Breast epithelium (tissue), 4 donors: ENCODE data around the gene MICAL3. TPM values are rescaled to one million over a fixed set of nuclear protein-coding genes. Genes with fewer than 3 reads are reported as not detected.
A peak's percentile ranks its signal among the peaks of the same experiment; 100 is the strongest.

Source experiments
- DNase-seq, 2 donors: peaks; one replicate each; pipeline ENCODE4 v3.0.0-alpha.2; 2019; ENCODE audit warnings: low spot score in 2 of 2
- H3K27ac ChIP-seq, 2 donors: fragments of 200-600 bp; sonication (generic) in 1 of 2; one replicate each; pipeline ENCODE4 v1.5.1; 2016 to 2019; ENCODE audit warnings: mild to moderate bottlenecking in 1 of 2
- H3K27me3 ChIP-seq, 2 donors: fragments of 200-600 bp; sonication (generic) in 1 of 2; one replicate each; pipeline versions ENCODE4 v1.5.1 to v1.6.0; 2017 to 2019; ENCODE audit warnings: control low read depth in 1 of 2, mild to moderate bottlenecking in 1 of 2
- H3K36me3 ChIP-seq: fragments of 200-600 bp; one replicate; pipeline ENCODE4 v1.5.1; 2019
- H3K4me1 ChIP-seq, 2 donors: fragments of 200-600 bp; sonication (generic); one replicate each; pipeline ENCODE4 v1.5.1; 2016 to 2019; ENCODE audit warnings: control low read depth in 1 of 2
- H3K4me3 ChIP-seq, 3 donors: fragments of 200-600 bp; sonication (generic); 1 replicate in 2 of 3; 2 replicates in 1 of 3; pipeline ENCODE4 v1.5.1; 2016 to 2019; ENCODE audit warnings: mild to moderate bottlenecking in 3 of 3, moderate library complexity in 2 of 3
- H3K9me3 ChIP-seq, 2 donors: fragments of 200-600 bp; sonication (generic) in 1 of 2; one replicate each; pipeline ENCODE4 v1.5.1; 2016 to 2019; ENCODE audit warnings: control low read depth in 1 of 2
- CTCF ChIP-seq, 3 donors: fragments of 450-650 bp; IDR thresholded peaks; one replicate each; pipeline ENCODE4 v1.5.1; 2016 to 2017; ENCODE audit warnings: antibody characterized with exemption in 3 of 3, mild to moderate bottlenecking in 3 of 3, moderate library complexity in 3 of 3
- POLR2A ChIP-seq: fragments of 450-650 bp; IDR thresholded peaks from one replicate; pipeline ENCODE4 v1.6.1; 2016; ENCODE audit warnings: antibody characterized with exemption, mild to moderate bottlenecking, moderate library complexity
- POLR2AphosphoS5 ChIP-seq, 3 donors: sonication (generic); formaldehyde crosslinking; IDR thresholded peaks; one replicate each; pipeline ENCODE4 v1.6.1; 2017; ENCODE audit warnings: antibody characterized with exemption in 3 of 3
- intact Hi-C: fragments of 100-400 bp; cut with DNase I; formaldehyde crosslinking; loops from one replicate; pipeline ENCODE4 v1.15.1; 2023; ENCODE audit warnings: low total_unique reads
- total RNA-seq, 3 donors: library from RNA; depleted of rRNA; stranded (reverse); fragments of >200 nt; gene quantifications; one replicate each; pipeline ENCODE4 v1.1.0, GENCODE V29; 2016

MICAL3 gene
- total RNA-seq, 3 donors from 2014 or later = 19.5 to 42.3 (median 34.8) TPM

- DNase-seq = no peak
- no peaks in the 10 kb centered on the region for H3K27me3 ChIP-seq
- TF ChIP-seq CTCF (IDR thresholded peaks at IDR 0.05) (no peak), POLR2A (no peak), POLR2AphosphoS5 (IDR thresholded peaks at IDR 0.05) (no peak)
- H3K4me1 ChIP-seq = no peaks in the 10 kb centered on the region
- H3K36me3 ChIP-seq = no peaks in the 10 kb centered on the region
- H3K27ac ChIP-seq = no peak overlapping the region
- H3K9me3 ChIP-seq = no peaks in the 10 kb centered on the region
- peak overlapping the region in 2 of 3 donors; percentile 26 to 37 for H3K4me3 ChIP-seq
- intact Hi-C loops = no loop called here
Observed at GRCh38 chr22:17743661-17744411, 280.5 kb downstream of the MICAL3 start.

- DNase-seq = no peak
- Histone ChIP-seq H3K27ac (no peak overlapping the region), H3K4me3 (no peak overlapping the region), H3K9me3 (no peaks in the 10 kb centered on the region), H3K27me3 (no peaks in the 10 kb centered on the region), H3K36me3 (no peaks in the 10 kb centered on the region), H3K4me1 (no peaks in the 10 kb centered on the region)
- TF ChIP-seq POLR2AphosphoS5 (IDR thresholded peaks at IDR 0.05) = no peak
- no peak for TF ChIP-seq POLR2A
- TF ChIP-seq CTCF (IDR thresholded peaks at IDR 0.05) = peak; percentile 26 to 56 (median 55)
- intact Hi-C loops = no loop called here
Observed at GRCh38 chr22:17742527-17742902, 281.8 kb downstream of the MICAL3 start.

- DNase-seq = no peak
- Histone ChIP-seq H3K4me1 (no peaks in the 10 kb centered on the region), H3K27me3 (no peaks in the 10 kb centered on the region), H3K27ac (no peak overlapping the region), H3K36me3 (no peaks in the 10 kb centered on the region), H3K9me3 (no peaks in the 10 kb centered on the region), H3K4me3 (no peak overlapping the region)
- TF ChIP-seq POLR2A = no peak
- TF ChIP-seq CTCF (IDR thresholded peaks at IDR 0.05) = no peak
- TF ChIP-seq POLR2AphosphoS5 (IDR thresholded peaks at IDR 0.05) = no peak
- intact Hi-C loops = no loop called here
Observed at GRCh38 chr22:17741866-17742526, 282.4 kb downstream of the MICAL3 start.

- no peak for DNase-seq
- Histone ChIP-seq H3K27ac (no peak overlapping the region), H3K4me3 (no peak overlapping the region), H3K9me3 (no peaks in the 10 kb centered on the region), H3K27me3 (no peaks in the 10 kb centered on the region), H3K4me1 (no peaks in the 10 kb centered on the region), H3K36me3 (no peaks in the 10 kb centered on the region)
- no peak for TF ChIP-seq POLR2AphosphoS5 (IDR thresholded peaks at IDR 0.05)
- no peak for TF ChIP-seq CTCF (IDR thresholded peaks at IDR 0.05)
- no peak for TF ChIP-seq POLR2A
- intact Hi-C loops = no loop called here
Observed at GRCh38 chr22:17739196-17739975, 285.0 kb downstream of the MICAL3 start.
